Non-pigmented ciliary epithelial cell (primary cell): Measurements from ENCODE around the gene TEX29.

Experiments used
- DNase-seq: peaks from one replicate; pipeline ENCODE4 v3.0.0-alpha.2; 2010; ENCODE audit warnings: low read depth

Gene TEX29

DNA sequence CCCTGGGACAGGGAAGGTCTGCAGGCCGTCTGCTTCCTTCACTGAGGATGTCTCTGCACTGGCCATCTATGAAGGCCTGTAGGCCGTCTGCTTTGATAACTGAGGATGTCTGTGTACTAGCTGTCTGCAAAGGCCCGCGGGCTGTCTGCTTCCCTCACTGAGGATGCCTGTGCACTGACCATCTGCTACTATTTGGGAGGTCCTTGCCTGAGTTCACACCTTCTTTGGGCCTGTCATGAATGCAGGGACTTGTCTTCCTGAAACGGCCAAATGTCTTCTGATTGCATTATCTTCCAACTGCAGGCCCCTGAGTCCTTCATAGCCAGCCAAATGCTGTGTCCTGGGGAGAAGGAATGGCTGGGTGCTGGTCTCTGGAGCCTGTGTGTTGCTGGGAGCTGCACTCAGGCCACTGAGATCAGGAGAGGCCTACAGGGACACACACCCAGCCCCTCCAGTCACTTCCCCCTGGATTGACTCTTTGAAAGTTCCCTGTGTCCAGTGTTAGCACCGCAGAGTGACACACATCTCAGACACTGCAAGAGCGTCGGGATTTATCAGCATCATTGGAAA, 72.9 kb downstream of the TEX29 start:
- no peak for DNase-seq
